T-helper 2 cell treated with Interferon-gamma antibody and Interleukin-4, amounts not matched to agents 100 ng/mL and 5 ng/mL, for 36 hours (primary cell): Measurements from ENCODE around the gene MBD2. TPM values are rescaled to one million over a fixed set of nuclear protein-coding genes. Genes with fewer than 3 reads are reported as not detected.
"Not testable (repeated sequence)": the region's sequence is repeated elsewhere in the genome, so short reads cannot be mapped to it uniquely, and the experiment has no call there.

ENCODE experiments used
- intact Hi-C: fragments of 100-400 bp; cut with micrococcal nuclease; formaldehyde crosslinking; loops from one replicate; pipeline ENCODE4 v1.15.1; 2023
- total RNA-seq: library from RNA; stranded (reverse); gene quantifications from 2 replicates; pipeline ENCODE4 v1.2.3, GENCODE V29; 2022

The MBD2 gene
- total RNA-seq, 1 donor from 2014 or later, result 128 TPM

DNA sequence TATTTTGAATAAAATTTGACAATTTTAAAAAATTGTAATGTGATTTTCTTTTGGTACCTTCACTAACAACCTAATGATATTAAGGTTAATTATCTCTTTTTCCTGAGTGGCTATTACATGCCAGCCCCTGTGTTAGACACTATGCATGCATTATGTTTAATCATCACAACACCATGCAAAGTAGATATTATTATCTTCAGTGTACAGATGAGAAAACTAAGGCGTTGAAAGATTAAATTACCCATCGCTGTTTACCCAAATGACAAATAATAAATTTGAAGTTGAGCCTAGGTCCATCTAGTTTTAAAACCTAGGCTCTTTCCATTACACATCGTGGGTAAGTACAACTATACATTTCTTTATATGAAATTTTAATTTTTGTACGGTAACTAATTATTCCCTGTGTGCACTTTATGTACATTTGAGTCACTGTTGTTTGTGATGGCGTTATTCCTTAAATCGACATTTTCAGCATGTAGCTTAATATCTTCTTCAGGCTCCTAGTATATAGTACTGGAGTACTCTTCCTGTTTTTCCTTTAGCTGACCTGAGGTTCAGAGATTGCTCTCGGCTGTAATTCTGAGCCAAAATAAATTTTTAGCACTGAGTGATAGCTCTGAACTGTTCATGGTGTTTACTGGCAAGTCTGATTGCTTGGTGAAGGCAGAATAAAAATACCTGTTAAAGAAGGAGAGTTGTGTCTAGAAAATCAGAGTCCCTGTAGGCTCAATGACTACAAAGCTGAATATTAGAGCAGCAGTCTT lies 13.9 kb upstream of the MBD2 start:
- intact Hi-C loops, result no loop called here

GRCh38 chr18:54235871-54236270 lies 11.4 kb upstream of the MBD2 start:
- intact Hi-C loops, result no loop called here

DNA sequence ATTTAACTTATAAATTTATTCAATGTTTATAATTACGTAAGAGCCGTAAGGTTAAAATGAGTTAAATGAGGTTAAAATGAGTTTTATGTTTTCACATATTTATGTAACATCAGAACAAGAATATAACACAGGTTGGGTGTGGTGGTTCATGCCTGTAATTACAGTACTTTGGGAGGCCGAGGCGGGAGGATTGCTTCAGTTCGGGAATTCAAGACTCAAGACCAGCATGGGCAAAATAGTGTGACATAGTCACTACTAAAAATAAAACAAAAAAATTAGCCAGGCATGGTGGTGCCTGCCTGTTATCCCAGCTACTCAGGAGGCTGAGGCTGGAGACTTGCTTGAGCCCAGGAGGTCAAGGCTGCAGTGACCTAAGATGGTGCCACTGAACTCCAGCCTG lies 9.3 kb upstream of the MBD2 start:
- intact Hi-C loops, result no loop called here

DNA sequence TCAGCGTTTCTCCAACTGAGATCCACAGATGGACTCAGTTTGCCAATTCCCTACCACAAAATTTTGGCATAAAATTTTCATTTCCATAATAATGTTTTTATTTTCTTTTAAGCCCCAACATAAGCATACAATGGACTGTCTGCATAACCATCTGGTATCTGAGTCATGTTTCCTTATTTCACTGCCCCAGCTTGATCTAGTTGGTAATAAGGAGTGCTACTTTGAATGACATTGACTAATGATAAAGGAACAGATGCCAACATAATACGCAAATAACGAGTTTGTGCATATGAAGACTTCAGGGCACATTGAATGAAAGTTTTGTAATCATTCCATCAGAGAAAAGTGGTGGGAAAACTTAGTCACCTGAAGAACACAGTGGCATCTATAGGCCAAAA lies 8.8 kb upstream of the MBD2 start:
- intact Hi-C loops, result no loop called here

- intact Hi-C loops, result no loop called here
Observed at GRCh38 chr18:54232485-54233227, 8.2 kb upstream of the MBD2 start.

DNA sequence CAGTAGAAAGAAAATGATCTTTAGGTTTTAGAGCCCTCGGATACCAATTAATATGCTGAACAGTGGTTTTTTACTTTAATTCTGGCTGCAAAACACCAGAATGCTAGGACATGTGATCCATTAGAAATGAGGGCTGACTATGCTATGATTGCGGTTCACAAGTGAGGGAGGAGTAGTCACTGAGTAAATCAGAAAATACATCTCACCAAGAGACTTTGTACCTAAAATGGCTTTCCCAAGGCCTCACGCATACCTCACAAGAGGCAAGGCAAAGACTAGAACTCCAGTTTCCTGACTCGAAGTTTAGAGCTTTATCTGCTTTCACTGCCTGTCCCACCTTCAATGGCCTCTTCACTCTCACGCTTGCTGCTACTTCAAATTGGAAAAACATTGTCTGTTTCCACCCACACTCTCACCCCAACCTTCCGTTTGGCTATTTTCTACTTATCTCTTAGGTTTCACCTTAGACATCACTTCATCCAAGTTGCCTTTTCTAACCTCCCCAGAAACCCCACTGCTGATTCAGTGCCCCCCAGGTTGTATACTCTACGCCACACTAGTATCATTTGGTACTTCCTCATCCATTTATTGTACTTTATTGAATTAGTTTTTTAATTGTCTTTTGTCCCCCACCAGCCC lies 5.1 kb upstream of the MBD2 start:
- intact Hi-C loops, result no loop called here

DNA sequence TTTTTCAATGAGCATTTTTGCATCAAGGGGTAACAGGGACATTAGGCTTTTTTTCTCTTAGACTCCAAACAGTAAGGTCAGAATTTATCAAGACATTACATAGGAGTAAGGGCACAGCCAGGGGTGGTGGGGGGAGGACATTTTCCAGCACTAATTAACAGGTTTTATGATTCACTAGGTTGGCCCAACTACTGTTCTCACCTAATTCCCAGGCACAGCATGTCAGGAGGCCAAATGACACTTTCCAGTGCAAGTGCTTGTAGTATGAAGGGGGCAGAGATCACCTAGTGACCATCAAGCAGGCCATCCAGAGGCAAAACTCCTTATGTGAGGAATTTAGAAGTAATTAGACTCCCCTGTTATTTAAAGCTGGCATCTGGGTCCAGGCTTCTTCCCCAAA lies 3.9 kb upstream of the MBD2 start:
- intact Hi-C loops, result no loop called here

DNA sequence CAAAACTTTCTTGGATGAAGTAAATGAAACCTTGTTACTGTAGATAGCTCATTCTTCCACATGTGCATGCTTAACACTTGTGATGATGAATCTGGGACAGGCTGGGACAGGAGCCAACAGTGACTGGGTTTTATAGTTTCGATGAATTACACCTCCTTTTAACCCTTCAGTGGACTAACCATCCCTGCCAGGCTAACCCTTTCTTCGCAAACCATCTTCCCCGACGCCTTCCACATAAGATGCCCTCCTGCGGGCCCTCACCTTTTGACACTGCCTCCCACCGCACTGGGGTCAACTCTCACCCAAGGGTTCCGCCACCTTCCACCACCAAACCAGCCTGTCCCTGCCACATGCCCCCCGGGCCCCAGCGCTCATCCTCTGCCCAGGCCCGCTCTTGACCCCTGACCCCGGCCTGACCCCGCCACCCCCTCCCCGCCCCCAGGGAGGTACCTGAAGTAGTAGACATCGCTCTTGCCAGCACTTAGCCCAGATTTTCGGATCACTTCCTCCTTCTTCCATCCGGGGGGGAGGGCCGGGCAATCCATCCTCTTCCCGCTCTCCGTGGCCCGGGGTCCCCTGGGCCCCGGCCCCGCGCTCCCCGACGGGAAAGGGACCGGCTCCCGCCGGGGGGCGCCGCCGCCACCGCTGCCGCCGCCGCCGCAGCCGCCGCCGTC lies 764 bp downstream of the MBD2 start:
- intact Hi-C loops, result loop anchor here (1.0 to 5.0 kb wide), 8 partner anchors 23 to 1365 kb away; partner anchors contain the start of genes C18orf54, POLI, STARD6 and TCF4

GRCh38 chr18:54222922-54223567 lies 1.4 kb downstream of the MBD2 start:
- intact Hi-C loops, result loop anchor here (2.0 to 5.0 kb wide), 3 partner anchors 46 to 170 kb away; no protein-coding TSS in a partner anchor

GRCh38 chr18:54220406-54220805 lies 4.1 kb downstream of the MBD2 start:
- intact Hi-C loops, result loop anchor here (5.0 kb wide), 2 partner anchors 43 to 67 kb away; no protein-coding TSS in a partner anchor

GRCh38 chr18:54218803-54219202 lies 5.7 kb downstream of the MBD2 start:
- intact Hi-C loops, result not testable (repeated sequence)

DNA sequence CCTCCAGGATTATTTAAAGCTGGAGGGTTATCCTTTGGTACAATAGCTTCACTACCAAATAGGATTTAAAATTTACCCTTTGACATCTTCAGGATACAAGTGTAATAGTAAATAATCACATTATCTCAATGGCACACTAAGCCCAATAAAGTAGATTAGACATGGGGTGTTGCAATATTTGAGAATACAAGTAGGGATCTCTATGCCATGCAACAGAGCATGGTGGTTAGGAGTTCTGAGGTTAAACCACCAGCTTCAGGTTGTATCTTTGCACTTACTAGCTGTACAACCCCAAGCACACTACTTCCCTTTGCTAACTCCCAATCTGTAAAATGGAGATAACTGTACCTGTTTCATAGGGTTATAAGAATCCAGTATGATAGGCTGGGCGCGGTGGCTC lies 6.2 kb downstream of the MBD2 start:
- intact Hi-C loops, result no loop called here

GRCh38 chr18:54217624-54218023 lies 6.8 kb downstream of the MBD2 start:
- intact Hi-C loops, result no loop called here

DNA sequence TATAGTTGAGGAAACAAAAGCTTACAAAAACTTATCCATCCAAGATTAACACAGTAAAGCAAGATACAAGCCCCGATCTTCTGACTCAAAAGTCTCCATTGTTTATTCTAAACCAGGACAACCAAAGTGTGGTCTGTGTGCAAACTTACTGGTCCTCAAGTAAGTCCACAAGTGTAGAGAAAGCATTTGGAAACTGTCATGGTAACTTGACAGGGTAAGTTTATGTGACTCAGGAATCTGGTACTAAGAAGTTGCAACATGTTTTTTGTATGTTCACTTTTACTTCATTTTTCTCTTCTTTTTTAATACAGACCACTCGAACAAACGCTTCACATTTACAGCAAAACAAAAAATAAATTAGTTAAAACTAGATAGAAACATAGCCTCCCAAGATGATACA lies 9.4 kb downstream of the MBD2 start:
- intact Hi-C loops, result no loop called here

- intact Hi-C loops, result no loop called here
Observed at GRCh38 chr18:54210463-54210862, 14.0 kb downstream of the MBD2 start.

DNA sequence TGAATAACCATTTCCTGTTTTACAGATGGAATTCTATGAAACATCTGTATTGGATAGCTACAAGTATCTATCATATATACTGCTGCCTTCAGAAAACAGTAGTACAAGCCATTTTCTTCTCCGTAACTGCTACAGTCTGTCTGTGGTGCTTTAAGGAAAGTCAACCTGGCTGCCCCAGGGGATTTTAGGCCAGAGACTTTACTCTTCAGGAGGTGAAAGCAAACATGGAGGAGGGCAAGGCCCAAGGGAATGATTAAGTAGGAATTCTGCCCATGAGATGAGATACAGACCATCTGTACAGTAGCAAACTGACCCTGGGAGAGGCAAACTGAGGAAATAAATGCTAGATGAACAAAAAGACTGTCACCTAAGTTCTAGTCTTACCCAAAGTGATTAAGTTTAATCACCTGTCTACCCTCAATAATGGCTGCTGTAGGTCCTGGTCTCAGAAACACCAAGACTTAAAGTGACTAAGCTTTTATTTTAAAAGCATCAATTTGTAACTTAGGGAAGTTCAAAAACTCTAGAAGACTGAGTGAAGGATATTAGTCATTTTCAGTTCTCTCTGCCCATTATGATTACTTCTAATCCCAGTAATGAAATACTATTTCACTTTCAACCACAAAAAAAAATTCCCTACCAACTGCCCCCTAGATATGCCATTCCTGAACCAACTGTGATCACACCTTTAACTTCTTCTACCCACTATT lies 14.8 kb downstream of the MBD2 start:
- intact Hi-C loops, result no loop called here

DNA sequence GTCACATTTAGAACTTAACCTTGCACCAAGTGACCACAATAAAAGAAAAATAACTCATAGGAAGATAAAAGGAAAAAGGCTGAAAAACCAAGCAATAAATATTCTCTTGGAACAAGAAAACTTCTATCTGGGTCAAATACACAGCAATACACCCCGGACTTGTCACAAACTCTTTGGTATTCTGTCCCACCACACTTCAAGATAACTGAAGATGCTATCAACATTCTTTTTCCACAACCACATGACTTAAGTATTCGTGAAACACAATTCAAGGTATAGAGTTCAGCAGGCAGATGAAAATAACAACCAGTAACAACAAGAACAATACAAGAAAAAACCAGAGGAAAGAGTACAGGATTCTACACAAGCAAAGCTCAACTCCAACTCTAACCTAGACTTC lies 18.0 kb downstream of the MBD2 start:
- intact Hi-C loops, result no loop called here

DNA sequence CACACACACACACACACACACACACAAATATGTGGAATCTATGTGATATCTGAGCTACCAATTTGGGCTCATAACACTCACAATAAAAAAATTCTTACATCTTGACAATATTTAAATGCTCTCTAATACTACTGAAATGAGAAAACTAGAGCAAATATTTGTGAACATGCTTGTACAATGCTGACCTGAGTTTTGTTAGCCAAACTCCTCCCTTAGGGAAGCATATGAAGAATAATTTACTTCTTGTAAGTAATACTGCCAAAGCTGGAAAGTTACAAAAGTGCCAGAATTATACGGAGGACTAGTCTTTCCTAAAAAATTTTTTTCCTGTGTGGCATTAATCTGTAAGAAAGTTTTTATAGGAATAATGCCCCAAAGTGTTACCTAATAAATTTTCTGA lies 18.5 kb downstream of the MBD2 start:
- intact Hi-C loops, result no loop called here

- intact Hi-C loops, result not testable (repeated sequence)
Observed at GRCh38 chr18:54205448-54205847, 19.0 kb downstream of the MBD2 start.

GRCh38 chr18:54204883-54205282 lies 19.6 kb downstream of the MBD2 start:
- intact Hi-C loops, result no loop called here
